KBM-7 (cell line): ENCODE measurements around the gene SCMH1.

ENCODE experiments used
- DNase-seq: peaks from one replicate; pipeline ENCODE4 v3.0.0-alpha.2; 2015
- in situ Hi-C: fragments of 300-500 bp; cut with MboI; formaldehyde crosslinking; loops from 2 replicates; pipeline ENCODE4 v1.14.3; 2020; ENCODE audit warnings: low sequenced_read_pairs, low pct_unique_long_range_greater_than_20kb, mixed read lengths

Gene SCMH1

GRCh38 chr1:40987439-40988276, 254.4 kb downstream of the SCMH1 start:
- in situ Hi-C loops = no loop called here
- DNase-seq = no peak

- in situ Hi-C loops = no loop called here
- DNase-seq = no peak
Observed at GRCh38 chr1:40986956-40987355, 255.2 kb downstream of the SCMH1 start.

DNA sequence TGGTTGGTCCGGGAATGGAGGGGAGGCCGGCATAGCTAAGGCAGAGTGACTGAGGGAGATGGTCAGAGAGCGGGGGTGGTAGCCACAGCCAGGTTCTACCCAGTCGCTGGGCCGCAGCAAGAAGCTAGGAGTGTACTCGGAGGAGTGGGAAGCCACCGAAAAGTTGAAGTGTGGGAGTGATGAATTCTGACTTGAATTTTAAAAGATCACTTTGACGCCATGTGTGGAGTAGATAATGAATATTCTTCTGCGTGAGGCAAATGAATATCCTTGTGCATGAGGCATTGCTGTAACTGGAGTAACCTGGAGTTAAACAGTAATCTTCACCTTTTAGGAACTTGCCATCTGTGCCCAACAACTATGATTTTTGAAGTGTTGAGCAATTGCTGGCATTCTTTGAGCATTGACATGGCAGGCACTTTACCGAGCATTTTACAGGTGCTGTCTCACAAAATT, 255.8 kb downstream of the SCMH1 start:
- in situ Hi-C loops = no loop called here
- DNase-seq = no peak

DNA sequence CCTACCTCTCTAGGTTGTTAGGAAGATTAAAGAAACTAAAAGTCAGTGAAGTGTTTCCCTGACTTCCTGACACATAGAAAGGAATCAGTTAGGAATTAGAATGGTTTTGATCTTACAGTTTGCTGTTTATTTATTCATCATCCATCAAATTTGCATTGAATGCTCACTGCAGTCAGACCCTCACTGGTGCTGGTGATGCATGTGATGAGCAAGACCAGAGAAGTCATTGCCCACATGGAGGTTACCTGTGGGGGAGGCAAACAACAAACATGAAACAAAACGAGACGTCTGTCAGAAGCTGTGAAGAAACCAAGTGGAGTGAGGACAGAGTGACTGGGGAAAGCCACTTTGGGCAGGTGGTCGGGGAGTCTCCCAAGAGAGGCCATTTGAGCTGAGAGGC, 256.2 kb downstream of the SCMH1 start:
- no peak for DNase-seq
- in situ Hi-C loops = no loop called here

- in situ Hi-C loops = no loop called here
Observed at GRCh38 chr1:40985161-40985560, 256.9 kb downstream of the SCMH1 start.

GRCh38 chr1:40984531-40984930, 257.6 kb downstream of the SCMH1 start:
- no peak for DNase-seq
- in situ Hi-C loops = no loop called here

More at GRCh38 chr1:40985161-40985560, 256.9 kb downstream of the SCMH1 start:
- DNase-seq = no peak

- DNase-seq = no peak
- in situ Hi-C loops = no loop called here
Observed at GRCh38 chr1:40984066-40984465, 258.0 kb downstream of the SCMH1 start.

- in situ Hi-C loops = no loop called here
- DNase-seq = no peak
Observed at GRCh38 chr1:40983286-40983685, 258.8 kb downstream of the SCMH1 start.

DNA sequence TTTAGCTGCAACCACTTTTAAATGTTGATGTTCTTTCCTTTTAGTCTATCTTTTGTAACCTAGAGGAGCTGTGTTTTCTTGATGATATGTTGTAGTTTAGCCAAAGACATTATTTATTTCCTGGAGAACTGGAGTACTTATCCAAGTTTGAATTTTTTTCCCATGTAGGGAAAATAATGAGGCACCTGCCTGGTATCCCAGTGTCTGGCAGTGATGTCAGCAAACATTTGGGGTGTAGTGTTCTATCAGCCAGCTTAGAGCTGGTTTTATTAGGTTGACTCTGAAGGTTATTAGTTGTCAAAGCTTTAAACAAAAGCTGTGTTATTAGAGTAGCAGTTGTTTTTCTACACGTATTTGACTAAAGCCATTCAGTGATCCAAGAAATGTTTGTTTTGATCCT, 259.4 kb downstream of the SCMH1 start:
- in situ Hi-C loops = no loop called here
- no peak for DNase-seq

- DNase-seq = no peak
- in situ Hi-C loops = no loop called here
Observed at GRCh38 chr1:40981691-40982448, 260.2 kb downstream of the SCMH1 start.

DNA sequence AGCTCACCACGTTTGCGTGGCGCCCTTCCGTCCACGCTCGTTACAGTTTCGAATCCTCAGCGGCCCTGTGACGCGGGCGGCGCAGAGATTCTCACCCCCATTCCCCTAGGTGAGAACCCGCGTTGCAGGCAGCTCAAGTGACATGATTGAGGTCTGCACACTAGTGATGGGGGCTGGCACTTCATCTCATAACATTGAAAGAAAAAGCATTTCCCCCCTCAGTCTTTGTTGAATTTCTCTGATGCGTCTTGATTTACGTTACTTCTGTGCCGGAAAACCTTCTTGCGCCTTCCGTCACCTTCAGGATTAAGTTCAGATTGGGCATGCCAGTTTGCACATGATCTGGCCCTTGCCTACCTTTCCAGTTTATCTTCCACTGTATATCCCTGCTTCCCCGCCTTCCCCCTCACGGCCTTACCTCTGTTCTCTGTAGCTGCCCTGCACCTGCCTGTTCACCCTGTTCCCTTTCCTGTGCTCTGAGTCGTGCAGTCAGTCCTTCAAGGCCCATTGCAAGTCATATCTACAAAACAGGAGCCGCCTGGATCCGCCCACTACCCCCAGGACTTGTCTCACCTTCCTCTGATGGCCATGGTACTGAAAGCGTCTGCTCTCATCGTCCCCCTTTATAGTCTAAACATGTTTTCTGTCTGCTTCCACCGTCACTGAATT, 261.5 kb downstream of the SCMH1 start:
- in situ Hi-C loops = no loop called here
- peak; percentile 56 for DNase-seq

- in situ Hi-C loops = no loop called here
- DNase-seq = no peak
Observed at GRCh38 chr1:40980068-40980452, 262.0 kb downstream of the SCMH1 start.

DNA sequence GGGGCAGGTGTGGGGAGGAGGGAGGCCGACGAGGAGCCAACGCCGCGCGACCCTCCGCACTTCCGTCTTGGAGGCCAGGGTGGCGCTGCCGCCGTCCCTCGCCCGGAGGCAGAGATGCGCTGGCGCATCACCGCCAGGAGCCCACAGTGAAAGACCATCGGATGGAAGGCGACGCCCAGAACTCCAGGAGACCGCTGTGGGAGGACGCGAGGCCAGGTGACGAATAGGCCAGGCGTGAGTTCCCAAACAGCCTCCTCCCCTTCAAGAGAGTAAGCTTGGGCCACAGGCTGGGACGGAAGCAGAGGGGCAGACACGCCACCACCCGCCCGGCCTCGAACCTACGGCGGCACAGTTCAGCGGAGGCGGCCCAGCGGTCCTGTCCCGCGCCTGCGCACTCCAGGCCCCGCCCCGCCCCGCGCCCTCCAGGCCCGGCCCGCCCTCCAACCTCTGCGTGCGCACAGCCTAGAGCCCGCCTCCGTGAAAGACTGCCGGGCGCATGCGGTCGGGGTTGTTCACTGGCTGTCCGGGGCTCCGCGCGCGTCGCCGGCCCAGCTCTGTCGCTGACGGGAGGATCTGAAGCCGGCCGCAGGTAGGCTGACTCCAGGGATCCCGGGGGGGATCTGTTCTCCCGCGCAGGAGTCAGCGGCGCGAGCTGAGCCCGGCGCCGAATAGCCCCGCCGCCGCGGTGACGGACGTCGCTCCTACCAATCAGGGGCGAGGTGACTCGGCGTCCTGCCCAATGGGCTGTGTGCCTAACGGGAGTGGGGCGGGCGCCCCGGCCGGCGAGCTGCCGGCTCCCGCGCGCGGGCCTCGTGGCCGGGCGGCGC, 262.7 kb downstream of the SCMH1 start, which contains the start of gene CTPS1:
CTPS1 (plus strand) TSS at position 456 of the 827 bp plus-strand sequence. CDS start 3,595 bp downstream, outside the sequence.
- in situ Hi-C loops = no loop called here
- DNase-seq = peak; percentile 91

DNA sequence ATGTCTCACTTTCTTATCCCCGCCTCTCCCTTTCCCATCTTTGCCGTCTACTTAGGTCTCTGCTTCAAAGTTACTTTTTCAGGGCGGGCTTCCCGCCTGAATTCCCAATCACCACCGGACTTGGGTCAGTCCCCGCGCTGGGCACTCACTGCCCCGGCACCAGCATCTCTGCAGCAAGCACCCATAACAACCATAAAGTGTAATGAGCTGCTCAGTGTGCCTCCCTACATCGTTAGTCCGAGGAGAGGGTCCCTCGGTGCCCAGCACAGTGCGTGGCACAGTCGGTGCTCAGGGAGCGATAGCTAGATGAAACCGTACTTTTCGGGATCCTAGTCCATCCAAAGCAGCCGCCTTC, 263.2 kb downstream of the SCMH1 start:
- DNase-seq = no peak
- in situ Hi-C loops = no loop called here

- no peak for DNase-seq
- in situ Hi-C loops = no loop called here
Observed at GRCh38 chr1:40977716-40978115, 264.4 kb downstream of the SCMH1 start.
